IPS-NIHi7 (cell line): ENCODE measurements around the gene MDFIC.
"Not testable (repeated sequence)": the region's sequence is repeated elsewhere in the genome, so short reads cannot be mapped to it uniquely, and the experiment has no call there.

Experiments
- DNase-seq: peaks from one replicate; pipeline ENCODE4 v3.0.0; 2012; ENCODE audit warnings: mixed read lengths; ENCODE audit errors: extremely low spot score

The MDFIC gene, protein sequence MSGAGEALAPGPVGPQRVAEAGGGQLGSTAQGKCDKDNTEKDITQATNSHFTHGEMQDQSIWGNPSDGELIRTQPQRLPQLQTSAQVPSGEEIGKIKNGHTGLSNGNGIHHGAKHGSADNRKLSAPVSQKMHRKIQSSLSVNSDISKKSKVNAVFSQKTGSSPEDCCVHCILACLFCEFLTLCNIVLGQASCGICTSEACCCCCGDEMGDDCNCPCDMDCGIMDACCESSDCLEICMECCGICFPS

GRCh38 chr7:114922026-114922651 lies at the start of gene MDFIC:
TSS of gene MDFIC (plus strand) at chr7:114922094. CDS start at chr7:114923034, 940 bp downstream.
- peak; percentile 71 for DNase-seq

GRCh38 chr7:114874170-114874569 lies 47.7 kb upstream of the MDFIC start:
- no peak for DNase-seq

DNA sequence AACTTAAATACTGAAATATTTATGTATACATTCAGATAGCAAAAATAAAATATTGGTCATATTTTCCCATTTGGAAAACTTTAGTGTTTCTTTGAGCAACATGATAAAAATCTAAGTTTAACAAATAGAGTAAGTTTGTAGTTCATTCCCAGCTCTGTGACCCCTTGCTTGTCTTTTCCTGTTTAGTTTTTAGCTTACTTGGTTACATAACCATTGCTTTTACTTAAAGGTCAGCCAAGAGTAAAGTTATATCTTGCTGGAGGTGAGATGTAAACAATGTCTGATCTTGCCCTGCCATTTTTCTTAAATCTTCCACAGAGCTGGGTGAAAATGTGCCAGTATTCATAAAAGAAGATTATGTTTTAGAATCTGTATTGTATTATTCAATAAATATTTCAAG lies 46.7 kb upstream of the MDFIC start:
- DNase-seq: no peak

DNA sequence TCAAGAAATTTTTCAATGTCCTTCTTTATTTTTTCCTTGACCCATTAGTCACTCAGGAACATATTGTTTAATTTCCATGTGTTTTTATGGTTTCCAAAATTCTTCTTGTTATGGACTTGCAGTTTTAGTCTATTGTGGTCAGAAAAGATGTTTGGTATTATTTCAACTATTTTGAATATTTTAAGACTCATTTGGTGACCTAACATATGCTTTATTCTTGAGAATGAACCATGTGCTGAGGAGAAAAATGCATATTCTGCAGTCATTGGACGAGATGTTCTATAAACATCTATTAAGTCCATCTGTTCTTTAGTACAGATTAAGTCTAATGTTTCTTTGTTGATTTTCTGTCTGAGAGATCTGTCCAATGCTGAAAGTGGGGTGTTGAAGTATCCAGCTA lies 42.3 kb upstream of the MDFIC start:
- DNase-seq: no peak

DNA sequence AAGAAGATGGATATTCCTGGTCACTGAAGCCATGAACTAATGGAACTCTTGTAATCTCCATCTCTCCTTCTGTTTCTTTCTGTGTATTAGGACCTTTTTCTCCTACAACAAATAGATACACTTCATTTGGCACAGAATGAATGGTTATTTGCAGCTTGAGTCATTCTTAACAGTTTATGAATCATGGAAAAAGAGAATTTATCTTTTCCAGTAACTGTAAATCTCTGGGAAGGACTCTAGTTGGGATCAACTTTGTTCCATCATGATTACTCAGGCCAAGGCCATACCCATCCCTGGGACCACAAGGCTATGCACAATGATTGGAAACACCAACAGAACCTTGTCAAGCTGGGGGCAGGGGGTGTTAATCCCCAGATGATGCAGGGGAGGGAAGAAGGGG lies 36.1 kb upstream of the MDFIC start:
- DNase-seq: no peak

DNA sequence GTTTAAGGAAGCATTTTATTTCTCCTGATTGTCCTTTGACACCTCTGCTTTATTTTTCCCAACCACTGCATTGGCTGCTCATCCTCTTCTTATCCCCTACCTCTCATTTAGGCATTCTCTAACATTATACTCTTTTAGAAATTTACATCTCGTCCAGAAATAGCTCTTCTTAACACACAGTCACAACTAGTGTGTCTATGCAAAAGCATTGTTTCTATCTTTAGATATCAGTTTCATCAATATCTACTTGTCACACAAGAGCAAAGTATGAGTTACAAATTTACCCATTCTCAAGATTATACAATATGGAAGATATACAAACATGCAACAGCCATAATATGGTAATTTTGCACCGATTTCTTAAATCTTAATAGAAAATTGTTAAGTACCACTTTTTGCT lies 35.7 kb upstream of the MDFIC start:
- no peak for DNase-seq

DNA sequence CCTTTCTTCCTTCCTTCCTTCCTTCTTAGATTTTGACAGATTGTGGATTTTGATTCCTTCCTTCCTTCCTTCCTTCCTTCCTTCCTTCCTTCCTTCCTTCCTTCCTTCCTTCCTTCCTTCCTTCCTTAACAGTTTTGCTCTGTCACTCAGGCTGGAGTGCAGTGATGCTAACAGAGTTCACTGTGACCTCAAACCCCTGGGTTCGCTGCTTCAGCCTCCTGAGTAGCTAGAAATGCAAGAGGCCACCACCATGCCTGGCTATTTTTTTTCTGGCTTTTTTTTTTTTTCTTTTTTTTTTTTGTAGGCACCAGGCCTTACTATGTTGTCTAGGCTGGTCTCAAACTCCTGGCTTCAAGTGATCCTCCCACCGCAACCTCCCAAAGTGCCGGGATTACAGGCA lies 32.8 kb upstream of the MDFIC start:
- not testable (repeated sequence) for DNase-seq

DNA sequence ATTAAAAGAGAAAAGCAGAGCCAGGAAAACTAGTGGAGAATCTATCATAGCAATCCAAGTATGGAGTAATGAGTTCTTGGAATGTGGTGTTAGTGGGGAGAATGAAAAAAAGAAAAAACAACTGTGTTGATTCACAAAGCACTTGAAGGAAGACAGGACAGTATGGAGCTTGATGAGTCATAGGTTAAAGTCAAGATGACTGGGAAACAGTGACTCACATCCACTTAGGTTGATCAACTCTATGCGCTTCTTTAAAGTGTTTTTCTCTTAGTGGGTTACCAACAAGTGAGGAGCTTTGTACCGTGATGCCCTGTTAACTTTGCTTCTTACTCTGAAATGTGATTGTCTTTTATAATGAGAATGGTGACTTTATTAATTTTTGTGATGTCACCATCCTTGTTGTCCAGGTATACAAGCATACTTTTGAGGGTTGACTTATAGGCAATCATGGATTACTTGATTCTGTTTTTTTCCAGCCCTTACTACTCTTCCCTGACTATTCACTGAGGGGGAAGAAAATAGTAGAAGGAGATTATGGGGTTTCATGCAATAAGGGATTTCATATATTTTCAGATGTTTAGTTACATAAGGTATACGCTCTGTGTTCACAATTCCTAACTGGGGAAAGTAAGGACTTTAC lies 32.1 kb upstream of the MDFIC start:
- DNase-seq: peak; percentile 44

DNA sequence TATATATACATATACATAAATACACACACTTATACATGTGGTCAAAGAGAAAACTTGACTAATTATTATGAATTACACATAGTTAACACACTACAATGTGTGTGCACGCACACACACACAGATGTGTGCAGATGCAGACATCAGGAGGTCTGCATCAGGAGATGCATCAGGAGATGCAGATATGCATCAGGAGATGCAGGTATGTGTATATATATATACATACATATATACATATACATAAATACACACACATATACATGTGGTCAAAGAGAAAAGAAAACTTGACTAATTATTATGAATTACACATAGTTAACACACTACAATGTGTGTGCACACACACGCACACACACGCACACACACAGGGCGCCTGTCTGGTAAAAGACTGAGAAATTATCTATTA lies 31.3 kb upstream of the MDFIC start:
- DNase-seq: no peak

DNA sequence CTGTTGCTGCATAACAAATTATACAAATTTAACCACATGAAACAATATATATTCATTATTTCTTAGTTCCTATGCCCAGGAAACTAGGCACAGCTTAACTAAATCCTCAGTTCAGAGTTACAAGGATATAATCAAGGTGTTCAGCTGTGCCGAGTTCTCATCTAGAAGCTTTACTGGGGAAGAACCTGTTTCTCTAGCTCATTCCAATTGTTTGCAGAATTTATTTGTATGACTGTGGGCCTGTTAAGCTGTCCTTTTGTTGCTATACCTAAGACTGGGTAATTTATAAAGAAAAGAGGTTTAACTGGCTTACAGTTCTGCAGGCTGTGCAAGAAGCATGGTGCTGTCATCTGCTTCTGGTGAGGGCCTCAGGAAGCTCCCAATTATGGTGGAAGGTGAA lies 21.8 kb upstream of the MDFIC start:
- DNase-seq: no peak

DNA sequence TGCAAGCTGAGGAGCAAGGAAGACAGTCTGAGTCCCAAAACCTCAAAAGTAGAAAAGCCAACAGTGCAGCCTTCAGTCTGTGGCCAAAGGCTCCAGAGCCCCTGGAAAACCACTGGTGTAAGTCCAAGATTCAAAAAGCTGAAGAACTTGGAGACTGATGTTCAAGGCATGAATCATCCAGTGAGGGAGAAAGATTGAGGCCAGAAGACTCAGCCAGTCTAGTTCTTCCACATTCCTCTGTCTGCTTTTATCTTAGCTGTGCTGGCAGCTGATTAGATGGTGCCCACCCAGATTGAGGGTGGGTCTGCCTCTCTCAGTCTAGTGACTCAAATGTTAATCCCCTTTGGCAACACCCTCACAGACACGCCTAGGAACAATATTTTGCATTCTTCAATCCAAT lies 20.1 kb upstream of the MDFIC start:
- no peak for DNase-seq

DNA sequence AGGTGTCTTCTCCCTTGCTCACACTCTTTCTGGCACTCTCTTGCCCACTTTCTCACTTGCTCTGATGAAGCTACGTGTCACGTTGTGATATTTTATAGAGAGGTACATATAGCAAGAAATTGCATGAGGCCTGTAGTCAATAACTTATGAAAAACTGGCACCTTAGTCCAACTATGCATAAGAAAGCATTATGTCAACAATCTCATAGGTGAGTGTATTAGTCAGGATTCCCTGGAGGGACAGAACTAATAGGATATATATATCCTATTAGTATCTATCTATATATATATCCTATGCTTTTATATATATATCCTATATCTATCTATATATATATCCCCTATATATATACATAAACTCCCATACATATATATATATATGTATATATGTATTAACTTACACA lies 18.8 kb upstream of the MDFIC start:
- DNase-seq: no peak

DNA sequence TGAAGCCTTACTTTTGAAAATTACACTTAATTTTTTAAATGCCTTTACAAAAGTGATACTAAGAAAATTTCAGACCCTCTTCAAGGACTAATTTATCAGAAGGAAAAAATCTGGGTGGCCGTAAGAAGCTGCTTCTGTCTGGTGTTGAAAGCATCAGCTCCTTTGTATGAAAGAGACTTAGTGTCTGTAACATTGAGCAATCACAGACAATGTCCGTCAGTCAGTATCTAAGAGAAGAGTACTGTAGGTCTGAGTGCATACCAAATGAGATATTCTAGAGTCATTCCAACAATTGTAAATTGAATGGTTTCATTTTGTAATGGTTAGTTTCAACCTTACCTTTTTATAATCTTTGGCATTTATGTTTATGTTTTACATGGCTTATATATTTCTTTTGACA lies 11.1 kb upstream of the MDFIC start:
- no peak for DNase-seq

DNA sequence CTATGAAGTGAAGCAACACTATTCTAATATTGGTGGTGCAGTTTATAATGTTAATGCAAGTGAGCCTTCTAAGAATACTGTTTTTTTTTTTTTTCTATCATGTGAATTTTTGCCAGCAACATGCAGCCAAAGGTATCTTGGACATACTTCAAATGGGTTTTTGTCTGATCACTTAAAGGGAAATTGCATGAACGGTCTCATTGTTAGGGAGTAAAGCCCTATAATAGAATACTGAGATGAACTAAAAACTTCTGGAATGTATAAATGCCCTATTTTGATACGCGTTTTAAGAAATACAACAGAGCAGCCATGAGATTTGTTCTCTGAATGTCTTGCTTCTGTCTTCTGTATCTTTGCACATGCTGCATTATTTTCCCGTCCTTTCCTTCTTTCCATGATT lies 10.5 kb upstream of the MDFIC start:
- no peak for DNase-seq

DNA sequence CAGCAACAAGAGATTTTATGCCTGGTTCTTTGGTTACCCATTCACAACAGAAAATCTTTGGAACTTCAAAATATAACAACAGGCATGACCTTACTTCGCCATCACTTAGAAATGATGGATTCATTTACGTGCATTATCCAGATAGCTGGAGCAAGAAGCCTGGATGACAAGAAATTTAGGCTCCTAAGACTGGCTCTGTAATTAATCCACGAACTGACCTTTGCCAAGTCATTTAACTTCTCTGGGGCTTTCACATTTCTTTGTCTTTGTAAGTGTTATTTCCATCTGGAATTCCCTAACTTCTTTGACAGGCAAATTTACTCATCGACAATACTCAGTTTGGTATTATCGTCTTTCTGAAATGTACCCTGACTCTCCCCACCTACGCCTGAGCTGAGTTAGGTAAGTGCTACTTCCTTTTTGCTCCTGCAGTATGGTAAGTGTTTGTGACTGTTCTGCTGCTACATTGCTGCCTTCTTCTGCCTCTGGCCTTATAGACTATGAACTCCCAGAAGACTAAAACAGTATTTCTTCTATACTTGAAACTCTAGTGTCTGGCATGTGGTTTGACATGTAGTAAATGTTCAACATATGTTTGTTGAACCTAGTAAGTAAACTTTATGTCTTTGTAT lies 5.5 kb upstream of the MDFIC start:
- no peak for DNase-seq

- no peak for DNase-seq
Observed at GRCh38 chr7:114917211-114917839, 4.6 kb upstream of the MDFIC start.

DNA sequence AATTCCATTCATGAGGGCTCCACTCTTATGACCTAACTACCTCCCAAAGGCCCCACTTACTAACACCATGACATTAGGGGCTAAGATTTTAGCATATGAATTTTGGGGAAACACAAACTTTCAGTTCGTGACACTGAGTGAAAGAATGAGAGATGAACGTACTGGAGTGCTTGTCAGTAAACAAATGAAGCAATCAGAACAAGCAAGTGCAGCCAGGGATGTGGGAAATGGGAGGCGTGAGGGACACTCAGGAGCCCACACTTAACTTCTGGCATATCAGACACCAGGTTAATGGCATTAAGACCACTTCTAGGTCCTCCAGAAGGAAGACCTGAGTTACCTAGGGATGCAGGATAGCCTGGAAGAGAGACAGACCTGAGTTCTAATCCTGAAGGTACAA lies 2.3 kb upstream of the MDFIC start:
- DNase-seq: no peak

DNA sequence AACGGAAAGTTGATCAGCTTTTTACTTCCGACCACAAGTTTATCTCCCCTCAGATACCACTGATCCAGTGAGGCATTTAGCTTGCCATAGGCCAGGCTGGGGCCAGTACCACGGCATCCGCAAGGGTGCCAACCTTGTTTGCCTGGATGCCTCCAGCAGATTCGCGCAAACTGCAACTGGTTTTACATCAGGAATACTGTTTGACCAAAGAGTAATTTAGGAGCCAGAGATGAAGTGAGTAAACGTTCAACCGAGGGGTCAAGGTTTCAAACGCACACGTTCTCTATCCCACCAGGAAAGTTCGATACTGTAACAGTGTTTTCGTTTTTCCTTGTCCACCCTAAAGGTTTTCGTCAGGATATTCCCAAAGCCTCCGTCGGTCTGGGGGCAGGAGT lies 266 bp upstream of the MDFIC start:
- DNase-seq: no peak

GRCh38 chr7:114922652-114923402 lies 933 bp downstream of the MDFIC start:
- DNase-seq: peak; percentile 41

- no peak for DNase-seq
Observed at GRCh38 chr7:114923403-114923713, 1.5 kb downstream of the MDFIC start.

DNA sequence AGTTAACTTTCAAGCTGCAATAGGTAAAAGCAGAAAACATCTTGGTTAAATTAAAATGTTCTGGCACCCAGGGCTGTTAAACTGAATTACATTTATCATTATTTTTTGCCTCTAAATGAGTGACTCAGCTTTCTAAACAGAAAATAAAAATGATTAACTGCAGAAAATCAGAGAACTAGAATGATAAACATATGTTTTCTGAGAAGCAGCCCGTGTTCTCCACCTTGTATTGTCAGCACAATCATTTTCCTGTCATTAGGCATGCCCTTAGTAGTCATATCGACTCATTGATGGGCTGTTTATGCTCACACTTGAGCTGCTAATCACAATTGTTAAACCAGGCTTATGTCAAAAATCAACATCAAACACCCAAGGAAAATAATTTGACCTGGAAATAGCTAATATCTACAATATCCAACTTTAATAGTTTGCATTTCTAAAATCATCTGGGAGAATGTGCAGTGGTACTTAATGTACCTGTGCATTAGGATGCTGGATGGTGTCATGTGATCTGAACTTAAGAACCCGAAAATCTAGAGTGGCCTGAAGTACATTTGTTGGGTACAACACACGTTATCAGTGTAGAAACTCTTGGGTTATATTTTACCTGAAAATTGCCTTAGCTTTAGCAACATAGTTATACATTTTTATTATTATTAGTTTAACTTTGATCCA lies 2.3 kb downstream of the MDFIC start:
- no peak for DNase-seq
